DOHH2 (cell line): ENCODE results near the gene DGUOK.

Experiments
- H3F3A ChIP-seq: fragments of 200-600 bp; sonication (generic), shearing (Covaris generic); 2 replicates; pipeline ENCODE4 v1.6.0; 2016; ENCODE audit warnings: antibody characterized with exemption, mild to moderate bottlenecking; ENCODE audit not compliant: control insufficient read depth, insufficient read depth
- H3K27ac ChIP-seq: fragments of 200-600 bp; sonication (generic); 2 replicates; pipeline ENCODE4 v1.5.1; 2014; ENCODE audit warnings: low read depth, mild to moderate bottlenecking, low read length, moderate library complexity
- H3K27me3 ChIP-seq: fragments of 200-600 bp; sonication (generic); 2 replicates; pipeline ENCODE4 v1.6.1; 2014; ENCODE audit warnings: mild to moderate bottlenecking, low read length, mixed read lengths; ENCODE audit not compliant: control insufficient read depth
- H3K36me3 ChIP-seq: fragments of 200-600 bp; sonication (generic); 2 replicates; pipeline ENCODE4 v1.6.1; 2014; ENCODE audit warnings: mild to moderate bottlenecking, low read length, moderate library complexity, mixed read lengths; ENCODE audit not compliant: control insufficient read depth
- H3K4me1 ChIP-seq: fragments of 200-600 bp; sonication (generic); 2 replicates; pipeline ENCODE4 v1.6.1; 2014; ENCODE audit warnings: mild to moderate bottlenecking, low read length, mixed read lengths; ENCODE audit not compliant: control insufficient read depth
- H3K4me2 ChIP-seq: fragments of 200-600 bp; sonication (generic); 2 replicates; pipeline ENCODE4 v1.6.0; 2014; ENCODE audit warnings: mild to moderate bottlenecking, low read length, moderate library complexity
- H3K4me3 ChIP-seq: fragments of 200-600 bp; sonication (generic); 2 replicates; pipeline ENCODE4 v1.5.1; 2014; ENCODE audit warnings: mild to moderate bottlenecking, low read length, mixed read lengths
- H3K79me2 ChIP-seq: fragments of 200-600 bp; sonication (generic); 2 replicates; pipeline ENCODE4 v1.6.1; 2014; ENCODE audit warnings: mild to moderate bottlenecking, low read length, mixed read lengths; ENCODE audit not compliant: control insufficient read depth
- H3K9me2 ChIP-seq: fragments of 200-600 bp; sonication (generic); replicated peaks from 2 replicates; pipeline ENCODE4 v1.6.1; 2014; ENCODE audit warnings: mild to moderate bottlenecking, low read length, mixed read lengths; ENCODE audit not compliant: control insufficient read depth
- H3K9me3 ChIP-seq: fragments of 200-600 bp; sonication (generic); 2 replicates; pipeline ENCODE4 v1.6.1; 2014; ENCODE audit warnings: antibody characterized with exemption, low read length, mixed read lengths; ENCODE audit not compliant: control insufficient read depth, insufficient read depth
- H4K20me1 ChIP-seq: fragments of 200-600 bp; sonication (generic); 2 replicates; pipeline ENCODE4 v1.6.0; 2014; ENCODE audit warnings: low read depth, mild to moderate bottlenecking, antibody characterized with exemption, low read length, moderate library complexity; ENCODE audit not compliant: control insufficient read depth, insufficient read depth
- CTCF ChIP-seq: fragments of 200-600 bp; sonication (generic); IDR thresholded peaks from one replicate; pipeline ENCODE4 v1.5.1; 2014; ENCODE audit warnings: antibody characterized with exemption, mild to moderate bottlenecking, low read depth, low read length; ENCODE audit not compliant: poor library complexity, severe bottlenecking
- EZH2phosphoT487 ChIP-seq: fragments of 200-600 bp; sonication (generic); IDR thresholded peaks from 2 replicates; pipeline ENCODE4 v1.6.1; 2017; ENCODE audit warnings: borderline replicate concordance, mild to moderate bottlenecking, antibody characterized with exemption, low read length, moderate library complexity, mixed read lengths

Gene DGUOK

GRCh38 chr2:73987948-73988700, 61.4 kb downstream of the DGUOK start:
- Histone ChIP-seq H3K4me2 (peak overlapping the region; percentile 98), H3K27me3 (0 out of 2 replicates have a peak, but pooled peaks cover 2% of the 10 kb centered on the region), H3K4me3 (peak overlapping the region; percentile 84), H4K20me1 (peaks cover 23% of the 10 kb centered on the region), H3K79me2 (peaks cover 80% of the 10 kb centered on the region), H3F3A (peaks cover 7% of the 10 kb centered on the region), H3K9me3 (no peaks in the 10 kb centered on the region), H3K9me2 (no peaks in the 10 kb centered on the region), H3K27ac (no peak overlapping the region), H3K4me1 (peaks cover 54% of the 10 kb centered on the region), H3K36me3 (peaks cover 65% of the 10 kb centered on the region)
- TF ChIP-seq CTCF (no peak), EZH2phosphoT487 (no peak)

- TF ChIP-seq EZH2phosphoT487: no peak
- TF ChIP-seq CTCF: no peak
- Histone ChIP-seq H3K9me3 (no peaks in the 10 kb centered on the region), H4K20me1 (peaks cover 29% of the 10 kb centered on the region), H3K27me3 (no peaks in the 10 kb centered on the region), H3K27ac (no peak overlapping the region), H3K4me2 (0 out of 2 replicates have a peak overlapping the region, but pooled peaks have one; percentile 0), H3F3A (no peaks in the 10 kb centered on the region), H3K4me3 (no peak overlapping the region), H3K36me3 (peaks cover 74% of the 10 kb centered on the region), H3K9me2 (no peaks in the 10 kb centered on the region), H3K79me2 (peaks cover 96% of the 10 kb centered on the region), H3K4me1 (peaks cover 42% of the 10 kb centered on the region)
Observed at GRCh38 chr2:73989972-73990371, 63.3 kb downstream of the DGUOK start.

- TF ChIP-seq CTCF (no peak), EZH2phosphoT487 (no peak)
- Histone ChIP-seq H3K4me2 (no peak overlapping the region), H3K4me3 (no peak overlapping the region), H3K27me3 (no peaks in the 10 kb centered on the region), H3K4me1 (peaks cover 42% of the 10 kb centered on the region), H3K36me3 (peaks cover 77% of the 10 kb centered on the region), H3F3A (no peaks in the 10 kb centered on the region), H3K79me2 (peaks cover 100% of the 10 kb centered on the region), H3K9me2 (no peaks in the 10 kb centered on the region), H3K9me3 (no peaks in the 10 kb centered on the region), H4K20me1 (peaks cover 33% of the 10 kb centered on the region), H3K27ac (no peak overlapping the region)
Observed at GRCh38 chr2:73990531-73990930, 63.9 kb downstream of the DGUOK start.
